GM12878 (cell line): ENCODE measurements around the gene MFSD6.

Experiments
- ASH2L ChIP-seq: fragments of 300-600, 200-600 bp; sonication (generic); IDR thresholded peaks from 2 replicates; pipeline ENCODE4 v1.6.1; 2017; ENCODE audit warnings: low read depth, mild to moderate bottlenecking, borderline replicate concordance
- CHD2 ChIP-seq: IDR thresholded peaks from 2 replicates; pipeline ENCODE4 v1.6.1; 2011; ENCODE audit warnings: low read depth, low read length, improper control_type of control experiment, borderline replicate concordance
- CTCF ChIP-seq, 3 experiments: IDR thresholded peaks in 2 of 3; conservative IDR thresholded peaks in 1 of 3; 2 replicates each; pipeline ENCODE4 v1.5.1; 2011; ENCODE audit warnings: low read depth in 3 of 3, low read length in 3 of 3, mild to moderate bottlenecking in 3 of 3, control low read depth in 2 of 3, moderate library complexity in 2 of 3, inconsistent platforms in 1 of 3, mixed read lengths in 1 of 3; ENCODE audit not compliant: control insufficient read depth in 2 of 3, insufficient read depth in 1 of 3; ENCODE audit errors: extremely low read depth in 1 of 3
- EGR1 ChIP-seq, 2 experiments: IDR thresholded peaks; 1 replicate in 1 of 2; 2 replicates in 1 of 2; pipeline ENCODE4 v1.6.1; 2011 to 2012; ENCODE audit warnings: low read depth in 2 of 2, low read length in 2 of 2, borderline replicate concordance in 1 of 2, mild to moderate bottlenecking in 1 of 2, moderate library complexity in 1 of 2
- FOXM1 ChIP-seq: IDR thresholded peaks from 2 replicates; pipeline ENCODE4 v1.6.1; 2012; ENCODE audit warnings: low read depth, mild to moderate bottlenecking, inconsistent platforms, low read length, moderate library complexity
- NFIC ChIP-seq: IDR thresholded peaks from 2 replicates; pipeline ENCODE4 v1.6.1; 2012; ENCODE audit warnings: low read depth, mild to moderate bottlenecking, inconsistent platforms, low read length, moderate library complexity
- RELB ChIP-seq: fragments of 450-650 bp; IDR thresholded peaks from 2 replicates; pipeline ENCODE4 v1.6.1; 2017; ENCODE audit warnings: low read depth, mild to moderate bottlenecking, moderate library complexity
- RFX5 ChIP-seq: IDR thresholded peaks from 2 replicates; pipeline ENCODE4 v1.6.1; 2011; ENCODE audit warnings: low read depth, low read length, improper control_type of control experiment
- SMAD1 ChIP-seq: fragments of 450-650 bp; IDR thresholded peaks from 2 replicates; pipeline ENCODE4 v1.6.1; 2018; ENCODE audit warnings: mild to moderate bottlenecking, low read depth; ENCODE audit not compliant: partially characterized antibody
- ZNF24 ChIP-seq: fragments of 450-650 bp; IDR thresholded peaks from 2 replicates; pipeline ENCODE4 v1.6.1; 2017; ENCODE audit warnings: antibody characterized with exemption, mild to moderate bottlenecking
- ZSCAN29 ChIP-seq: fragments of 450-650 bp; IDR thresholded peaks from 2 replicates; pipeline ENCODE4 v1.6.1; 2017; ENCODE audit warnings: mild to moderate bottlenecking, moderate library complexity
- TF ChIP-seq, protein P1 (sequence below): fragments of 450-650 bp; IDR thresholded peaks from 2 replicates; pipeline ENCODE4 v1.6.1; 2017; ENCODE audit warnings: mild to moderate bottlenecking, low read depth, inconsistent platforms; ENCODE audit not compliant: poor library complexity, severe bottlenecking

DNA sequence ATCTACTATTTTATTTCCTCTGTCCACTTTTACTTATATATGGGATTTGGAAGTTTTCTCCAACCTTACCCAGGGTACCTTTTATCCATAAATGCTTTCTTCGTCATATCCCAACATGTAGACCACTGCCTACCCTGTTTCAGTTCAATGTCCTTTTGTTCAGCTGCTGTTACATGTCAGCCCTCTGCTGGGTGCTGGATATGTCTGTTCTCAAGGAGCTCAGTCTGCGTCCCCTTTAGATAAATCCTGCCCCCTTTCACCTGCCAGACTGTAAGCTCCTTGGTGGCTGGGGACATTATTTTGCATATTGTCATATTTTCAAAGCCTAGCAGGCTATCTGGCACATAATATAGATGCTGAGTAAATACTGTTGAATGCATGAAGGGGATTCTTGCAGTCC, 73.2 kb downstream of the MFSD6 start:
- no peak for TF ChIP-seq SMAD1
- no peak for TF ChIP-seq CHD2
- no peak for TF ChIP-seq ZNF24
- TF ChIP-seq CTCF (IDR thresholded peaks at IDR 0.05 in 2 of 3, conservative IDR thresholded peaks at IDR 0.05 in 1 of 3; ENCODE audit: control insufficient read depth in 2 of 3, extremely low read depth in 1 of 3, insufficient read depth in 1 of 3, low read depth in 3 of 3, low read length in 3 of 3) = 0 out of 6 replicates have a peak, but pooled peaks of 1 of the 3 experiments have one; percentile 1
- no peak for TF ChIP-seq FOXM1
- TF ChIP-seq RFX5 = no peak
- TF ChIP-seq, protein P1, sequence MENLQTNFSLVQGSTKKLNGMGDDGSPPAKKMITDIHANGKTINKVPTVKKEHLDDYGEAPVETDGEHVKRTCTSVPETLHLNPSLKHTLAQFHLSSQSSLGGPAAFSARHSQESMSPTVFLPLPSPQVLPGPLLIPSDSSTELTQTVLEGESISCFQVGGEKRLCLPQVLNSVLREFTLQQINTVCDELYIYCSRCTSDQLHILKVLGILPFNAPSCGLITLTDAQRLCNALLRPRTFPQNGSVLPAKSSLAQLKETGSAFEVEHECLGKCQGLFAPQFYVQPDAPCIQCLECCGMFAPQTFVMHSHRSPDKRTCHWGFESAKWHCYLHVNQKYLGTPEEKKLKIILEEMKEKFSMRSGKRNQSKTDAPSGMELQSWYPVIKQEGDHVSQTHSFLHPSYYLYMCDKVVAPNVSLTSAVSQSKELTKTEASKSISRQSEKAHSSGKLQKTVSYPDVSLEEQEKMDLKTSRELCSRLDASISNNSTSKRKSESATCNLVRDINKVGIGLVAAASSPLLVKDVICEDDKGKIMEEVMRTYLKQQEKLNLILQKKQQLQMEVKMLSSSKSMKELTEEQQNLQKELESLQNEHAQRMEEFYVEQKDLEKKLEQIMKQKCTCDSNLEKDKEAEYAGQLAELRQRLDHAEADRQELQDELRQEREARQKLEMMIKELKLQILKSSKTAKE = no peak
- no peak for TF ChIP-seq ZSCAN29
- no peak for TF ChIP-seq ASH2L
- no peak for TF ChIP-seq NFIC
- no peak for TF ChIP-seq RELB
- no peak for TF ChIP-seq EGR1 (IDR thresholded peaks at IDR 0.05; ENCODE audit: borderline replicate concordance in 1 of 2, low read depth in 2 of 2, low read length in 2 of 2)
